22Rv1 (cell line): Measurements from ENCODE around the gene PRRG1.
"Not testable (repeated sequence)": the region's sequence is repeated elsewhere in the genome, so short reads cannot be mapped to it uniquely, and the experiment has no call there.

Source experiments
- H3K27ac ChIP-seq: fragments of 450-650 bp; 2 replicates; pipeline ENCODE4 v1.5.1; 2017
- ZFX ChIP-seq: fragments of 450-650 bp; IDR thresholded peaks from 2 replicates; pipeline ENCODE4 v1.6.1; 2017; ENCODE audit warnings: antibody characterized with exemption, borderline replicate concordance
- TF ChIP-seq, protein P1 (sequence below): fragments of 450-650 bp; IDR thresholded peaks from 2 replicates; pipeline ENCODE4 v1.5.1; 2017; ENCODE audit warnings: mild to moderate bottlenecking

The PRRG1 gene

GRCh38 chrX:37407736-37408135 is 58.6 kb downstream of the PRRG1 start:
- no peak overlapping the region for H3K27ac ChIP-seq
- TF ChIP-seq, protein P1, sequence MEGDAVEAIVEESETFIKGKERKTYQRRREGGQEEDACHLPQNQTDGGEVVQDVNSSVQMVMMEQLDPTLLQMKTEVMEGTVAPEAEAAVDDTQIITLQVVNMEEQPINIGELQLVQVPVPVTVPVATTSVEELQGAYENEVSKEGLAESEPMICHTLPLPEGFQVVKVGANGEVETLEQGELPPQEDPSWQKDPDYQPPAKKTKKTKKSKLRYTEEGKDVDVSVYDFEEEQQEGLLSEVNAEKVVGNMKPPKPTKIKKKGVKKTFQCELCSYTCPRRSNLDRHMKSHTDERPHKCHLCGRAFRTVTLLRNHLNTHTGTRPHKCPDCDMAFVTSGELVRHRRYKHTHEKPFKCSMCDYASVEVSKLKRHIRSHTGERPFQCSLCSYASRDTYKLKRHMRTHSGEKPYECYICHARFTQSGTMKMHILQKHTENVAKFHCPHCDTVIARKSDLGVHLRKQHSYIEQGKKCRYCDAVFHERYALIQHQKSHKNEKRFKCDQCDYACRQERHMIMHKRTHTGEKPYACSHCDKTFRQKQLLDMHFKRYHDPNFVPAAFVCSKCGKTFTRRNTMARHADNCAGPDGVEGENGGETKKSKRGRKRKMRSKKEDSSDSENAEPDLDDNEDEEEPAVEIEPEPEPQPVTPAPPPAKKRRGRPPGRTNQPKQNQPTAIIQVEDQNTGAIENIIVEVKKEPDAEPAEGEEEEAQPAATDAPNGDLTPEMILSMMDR, result no peak
- TF ChIP-seq ZFX, result no peak

DNA sequence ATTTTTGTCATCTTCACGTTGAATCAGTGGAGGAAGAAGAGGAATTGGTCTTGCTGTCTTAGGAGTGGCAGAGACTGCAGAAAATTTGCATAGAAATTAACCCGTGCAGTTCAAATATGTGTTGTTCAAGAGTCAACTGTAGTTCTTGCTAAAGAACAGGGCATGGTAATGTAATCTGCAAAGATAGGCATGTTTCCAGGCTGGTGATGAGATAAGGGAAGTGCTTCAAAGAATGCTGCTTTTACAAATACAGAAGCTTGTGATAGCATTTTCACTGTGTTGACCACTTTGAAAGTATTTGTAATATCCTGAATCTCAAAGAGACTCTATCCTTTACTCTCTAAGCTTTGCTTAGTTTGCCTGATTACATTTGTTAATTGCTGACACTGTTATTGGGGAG is 60.1 kb downstream of the PRRG1 start:
- no peak for TF ChIP-seq ZFX
- TF ChIP-seq, protein P1, result no peak
- H3K27ac ChIP-seq, result no peak overlapping the region

DNA sequence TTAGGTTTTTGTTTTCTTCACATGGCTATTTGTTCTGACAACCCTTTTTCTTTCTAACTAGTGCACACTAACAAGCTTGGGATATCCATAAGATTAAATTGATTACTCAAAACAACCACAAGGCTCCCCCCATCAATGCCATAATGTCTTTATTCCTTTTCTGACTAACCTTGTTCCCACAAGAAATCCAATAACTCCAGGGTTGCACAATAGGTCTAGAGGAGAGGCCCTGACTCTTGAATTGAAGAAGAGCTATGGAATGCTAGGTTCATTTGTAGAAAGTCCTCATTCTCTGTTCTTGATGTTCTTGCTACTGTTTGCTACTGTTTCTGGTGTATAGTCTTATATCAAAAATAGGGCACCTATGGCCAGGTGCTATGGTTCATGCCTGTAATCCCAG is 71.0 kb downstream of the PRRG1 start:
- H3K27ac ChIP-seq, result no peak overlapping the region
- TF ChIP-seq ZFX, result no peak
- TF ChIP-seq, protein P1, result no peak

- TF ChIP-seq, protein P1, result no peak
- no peak for TF ChIP-seq ZFX
- no peak overlapping the region for H3K27ac ChIP-seq
These were observed 71.6 kb downstream of the PRRG1 start for GRCh38 chrX:37420756-37421155.

- H3K27ac ChIP-seq, result no peak overlapping the region
- TF ChIP-seq, protein P1, result no peak
- no peak for TF ChIP-seq ZFX
These were observed 74.9 kb downstream of the PRRG1 start for GRCh38 chrX:37424000-37424429.

DNA sequence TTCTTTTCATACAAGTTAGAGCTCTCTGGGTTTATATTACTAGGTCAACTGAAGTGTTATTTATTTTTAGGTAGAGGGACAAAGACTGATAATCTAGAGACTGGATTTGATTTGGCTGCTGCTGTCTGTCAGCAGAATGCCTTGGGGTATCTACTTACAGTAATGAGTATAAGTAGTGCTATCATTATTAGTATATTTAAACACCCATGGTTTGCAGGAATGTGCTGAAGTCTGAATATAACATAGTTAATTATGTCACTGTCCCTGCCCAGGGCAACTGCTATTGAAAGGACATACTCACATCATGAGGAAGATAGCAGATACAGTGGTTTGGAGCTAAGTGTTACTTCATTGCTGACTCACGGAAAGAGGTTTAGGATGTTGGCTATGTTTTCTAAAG is 76.2 kb downstream of the PRRG1 start:
- H3K27ac ChIP-seq, result no peak overlapping the region
- TF ChIP-seq, protein P1, result no peak
- TF ChIP-seq ZFX, result no peak

GRCh38 chrX:37428962-37429361 is 79.8 kb downstream of the PRRG1 start:
- not testable (repeated sequence) for H3K27ac ChIP-seq

- no peak for TF ChIP-seq ZFX
- TF ChIP-seq, protein P1, result no peak
- H3K27ac ChIP-seq, result no peak overlapping the region
These were observed 85.2 kb downstream of the PRRG1 start for GRCh38 chrX:37434362-37434761.
